Esophagus muscularis mucosa (tissue), 4 donors: ENCODE data around the gene COL6A3.

Source experiments
- EP300 ChIP-seq: sonication (generic); formaldehyde crosslinking; IDR thresholded peaks from one replicate; pipeline ENCODE4 v1.6.1; 2017; ENCODE audit warnings: antibody characterized with exemption
- POLR2A ChIP-seq: fragments of 450-650 bp; IDR thresholded peaks from one replicate; pipeline ENCODE4 v1.6.1; 2017; ENCODE audit warnings: antibody characterized with exemption, moderate library complexity, mild to moderate bottlenecking, low read depth
- POLR2AphosphoS5 ChIP-seq, 2 donors: sonication (generic); formaldehyde crosslinking; IDR thresholded peaks; one replicate each; pipeline ENCODE4 v1.6.1; 2017; ENCODE audit warnings: antibody characterized with exemption in 2 of 2
- TF ChIP-seq, protein P1 (sequence below), 3 experiments: fragments of 200-600 bp in 2 of 3; fragments of 450-650 bp in 1 of 3; sonication (generic) in 2 of 3; IDR thresholded peaks; one replicate each; pipeline ENCODE4 v1.5.1; 2017 to 2019; ENCODE audit warnings: antibody characterized with exemption in 3 of 3, mild to moderate bottlenecking in 2 of 3, moderate library complexity in 1 of 3

GRCh38 chr2:237371856-237372255, 42.1 kb downstream of the COL6A3 start:
- no peak for TF ChIP-seq POLR2A
- TF ChIP-seq, protein P1, sequence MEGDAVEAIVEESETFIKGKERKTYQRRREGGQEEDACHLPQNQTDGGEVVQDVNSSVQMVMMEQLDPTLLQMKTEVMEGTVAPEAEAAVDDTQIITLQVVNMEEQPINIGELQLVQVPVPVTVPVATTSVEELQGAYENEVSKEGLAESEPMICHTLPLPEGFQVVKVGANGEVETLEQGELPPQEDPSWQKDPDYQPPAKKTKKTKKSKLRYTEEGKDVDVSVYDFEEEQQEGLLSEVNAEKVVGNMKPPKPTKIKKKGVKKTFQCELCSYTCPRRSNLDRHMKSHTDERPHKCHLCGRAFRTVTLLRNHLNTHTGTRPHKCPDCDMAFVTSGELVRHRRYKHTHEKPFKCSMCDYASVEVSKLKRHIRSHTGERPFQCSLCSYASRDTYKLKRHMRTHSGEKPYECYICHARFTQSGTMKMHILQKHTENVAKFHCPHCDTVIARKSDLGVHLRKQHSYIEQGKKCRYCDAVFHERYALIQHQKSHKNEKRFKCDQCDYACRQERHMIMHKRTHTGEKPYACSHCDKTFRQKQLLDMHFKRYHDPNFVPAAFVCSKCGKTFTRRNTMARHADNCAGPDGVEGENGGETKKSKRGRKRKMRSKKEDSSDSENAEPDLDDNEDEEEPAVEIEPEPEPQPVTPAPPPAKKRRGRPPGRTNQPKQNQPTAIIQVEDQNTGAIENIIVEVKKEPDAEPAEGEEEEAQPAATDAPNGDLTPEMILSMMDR (IDR thresholded peaks at IDR 0.05), result no peak
- TF ChIP-seq EP300, result no peak
- TF ChIP-seq POLR2AphosphoS5 (IDR thresholded peaks at IDR 0.05), result no peak
